NCI-H2171 (cell line): ENCODE measurements around the gene TBXA2R.

Experiments
- DNase-seq: peaks from one replicate; lab custom pipeline; 2025; lab: John Stamatoyannopoulos, UW

Gene TBXA2R

DNA sequence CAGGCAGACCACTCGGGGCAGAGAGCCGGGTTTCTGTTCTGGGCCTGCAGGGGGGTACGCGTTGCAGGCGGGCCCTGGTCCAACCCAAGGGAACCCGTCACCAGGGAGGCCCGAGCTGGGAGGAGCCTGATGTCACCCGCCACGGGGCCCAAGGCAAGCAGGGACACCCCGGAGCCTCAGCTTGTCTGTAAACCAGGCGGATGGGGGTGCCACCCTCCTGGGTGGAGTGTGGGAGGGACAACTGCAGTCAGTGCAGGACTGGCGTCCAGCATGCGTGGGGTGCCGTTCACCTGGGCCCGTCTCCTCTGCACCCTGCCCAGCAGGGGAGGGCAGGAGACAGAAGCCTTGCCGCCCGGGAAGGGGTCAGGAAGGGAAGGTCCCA is 12.9 kb upstream of the TBXA2R start:
- DNase-seq, result no peak

DNA sequence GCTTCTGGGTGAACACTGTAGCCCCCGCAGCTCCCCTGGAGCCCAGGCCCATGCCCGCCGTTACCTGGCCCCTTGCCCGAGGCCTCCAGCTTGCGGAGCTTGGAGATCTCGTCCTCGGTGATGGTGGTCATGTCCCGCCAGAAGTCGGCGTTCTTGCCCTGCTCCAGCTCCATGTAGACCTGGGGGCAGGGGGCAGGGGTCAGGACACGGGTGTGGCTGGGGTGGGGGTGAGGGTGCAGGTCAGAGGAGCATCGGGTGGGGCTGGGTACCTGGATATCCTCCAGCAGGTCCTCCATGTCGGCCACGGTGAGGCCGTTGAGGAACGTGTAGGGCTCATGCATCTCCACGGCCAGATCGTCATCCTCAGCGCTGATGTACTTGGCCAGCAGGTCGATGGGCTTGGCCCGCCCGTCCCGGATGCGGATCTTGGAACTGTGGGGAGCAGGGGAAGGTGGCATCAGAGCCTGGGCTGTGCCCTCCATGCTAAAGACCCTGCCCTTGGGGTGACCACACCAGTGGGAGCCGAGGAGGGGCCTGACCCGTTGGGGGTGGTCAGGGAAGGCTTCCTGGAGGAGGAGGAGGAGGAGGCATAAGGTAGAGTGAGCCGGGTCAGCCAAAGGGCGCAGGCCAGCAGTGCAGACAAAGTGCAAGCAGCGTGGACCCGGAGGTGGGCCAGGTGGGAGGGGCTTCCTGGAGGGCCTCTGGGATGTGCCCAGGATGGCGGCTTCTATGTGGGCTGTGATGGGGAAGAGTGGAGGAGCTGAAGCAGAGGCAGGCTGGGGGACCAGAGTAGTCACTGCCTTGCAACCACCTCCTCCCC is 12.3 kb upstream of the TBXA2R start:
- no peak for DNase-seq

DNA sequence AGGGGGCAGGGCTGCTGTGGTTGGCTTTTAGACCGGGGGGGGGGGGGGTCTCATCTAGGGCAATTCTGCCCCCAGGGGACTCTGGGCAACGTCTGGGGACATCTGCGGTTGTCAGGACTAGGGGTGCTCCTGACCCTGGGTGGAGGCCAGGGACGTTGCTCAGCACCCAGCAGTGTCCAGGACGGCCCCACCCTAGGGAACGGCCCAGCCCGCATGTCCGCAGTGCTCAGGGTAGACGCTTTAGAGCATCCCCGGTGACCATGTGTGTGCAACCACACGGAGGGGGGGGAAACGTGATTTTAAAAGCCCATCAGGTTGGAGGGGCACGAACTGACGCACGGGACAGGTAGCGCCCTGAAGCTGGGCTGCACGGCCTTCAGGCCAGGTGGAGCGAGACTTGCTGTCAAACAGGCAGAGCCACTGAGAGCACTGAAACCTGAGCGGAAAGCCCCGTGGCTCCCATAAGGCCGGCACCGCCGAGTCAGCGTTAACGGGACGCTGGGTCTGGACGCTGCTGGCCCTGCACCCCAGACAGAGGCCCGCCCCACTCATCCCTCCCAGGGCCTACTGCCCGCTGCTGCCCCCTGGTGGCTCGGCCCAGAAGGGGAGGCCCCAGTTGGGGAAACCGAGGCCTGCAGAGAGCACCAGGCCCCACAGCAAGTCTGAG is 11.6 kb upstream of the TBXA2R start:
- no peak for DNase-seq

DNA sequence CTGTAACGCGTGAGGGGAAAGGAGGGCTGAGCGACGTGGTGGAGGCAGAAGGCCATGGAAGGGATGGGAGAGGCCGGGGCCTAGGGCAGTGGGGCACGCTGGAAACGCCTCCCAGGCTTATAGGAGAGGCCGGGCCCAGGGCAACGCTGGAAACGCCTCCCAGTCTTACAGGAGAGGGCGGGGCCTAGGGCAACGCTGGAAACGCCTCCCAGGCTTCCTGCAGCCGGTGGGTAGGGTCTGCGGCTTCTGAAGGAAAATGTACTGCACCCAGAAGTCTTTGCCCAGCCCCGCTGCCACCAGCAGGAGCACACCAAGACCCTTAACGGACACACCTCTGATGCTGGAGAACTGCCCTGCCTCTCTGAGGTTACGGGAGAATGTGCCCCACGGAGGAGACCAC is 10.8 kb upstream of the TBXA2R start:
- DNase-seq, result no peak

DNA sequence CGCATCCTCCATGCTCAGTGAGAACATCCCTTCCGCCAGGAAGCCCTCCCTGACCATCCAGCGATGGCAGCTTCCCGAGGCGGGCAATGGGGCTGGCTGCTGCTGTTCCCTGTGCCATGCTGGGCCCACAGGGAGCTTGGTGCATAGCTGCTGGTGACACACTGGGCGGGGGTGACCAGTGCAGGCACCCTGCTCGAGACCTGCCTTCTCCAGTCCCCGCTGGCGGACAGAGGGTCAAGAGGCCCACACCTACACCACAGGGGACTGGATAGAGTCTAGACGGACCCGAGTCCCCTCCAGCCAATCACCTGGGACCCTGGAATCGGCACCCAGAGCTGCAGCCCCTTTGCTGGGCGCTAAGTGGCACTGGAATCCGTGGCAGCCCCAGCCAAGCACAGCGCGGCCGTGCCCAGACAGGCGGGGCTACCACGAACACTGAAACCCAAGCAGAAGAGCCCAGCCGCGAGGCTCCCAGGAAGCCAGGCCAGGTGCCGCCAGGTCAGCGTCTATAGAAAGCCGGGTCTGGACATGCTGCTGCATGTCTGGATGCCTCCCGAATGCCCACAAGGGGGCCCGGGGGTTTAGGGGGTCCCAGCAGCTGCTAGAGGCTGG is 9.0 kb upstream of the TBXA2R start:
- DNase-seq, result no peak

DNA sequence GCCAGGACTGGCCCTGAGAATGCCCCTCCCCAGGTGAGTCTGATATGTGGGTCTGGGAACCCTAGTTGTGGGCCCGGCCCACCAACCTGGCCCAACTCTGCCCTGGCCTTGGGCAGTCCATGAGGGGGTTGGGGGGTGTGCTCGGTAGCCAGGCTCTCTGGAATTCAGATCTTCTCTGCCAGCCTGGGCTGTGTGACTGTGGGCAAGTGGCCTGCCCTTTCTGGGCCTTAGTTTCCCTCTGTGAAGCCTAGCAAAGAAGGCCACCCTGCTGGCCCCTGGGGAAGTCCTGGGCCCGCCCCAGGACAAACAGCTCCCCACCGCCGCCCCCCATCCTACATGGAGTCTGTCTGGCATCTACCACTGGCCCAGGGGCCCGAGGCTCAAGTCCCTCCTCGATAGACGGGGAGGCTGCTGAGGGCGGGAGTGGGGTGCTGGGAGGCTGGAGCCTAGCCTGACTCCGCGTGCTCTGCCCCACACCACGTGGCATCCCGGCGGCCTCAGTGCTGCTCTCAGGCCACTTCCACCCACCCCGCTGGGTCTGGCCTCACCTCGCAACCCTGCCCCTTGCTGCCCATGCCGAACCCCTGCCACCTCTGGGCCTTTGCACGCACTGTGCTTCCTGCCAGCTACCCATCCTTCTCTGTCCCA is 8.3 kb upstream of the TBXA2R start:
- DNase-seq, result no peak

DNA sequence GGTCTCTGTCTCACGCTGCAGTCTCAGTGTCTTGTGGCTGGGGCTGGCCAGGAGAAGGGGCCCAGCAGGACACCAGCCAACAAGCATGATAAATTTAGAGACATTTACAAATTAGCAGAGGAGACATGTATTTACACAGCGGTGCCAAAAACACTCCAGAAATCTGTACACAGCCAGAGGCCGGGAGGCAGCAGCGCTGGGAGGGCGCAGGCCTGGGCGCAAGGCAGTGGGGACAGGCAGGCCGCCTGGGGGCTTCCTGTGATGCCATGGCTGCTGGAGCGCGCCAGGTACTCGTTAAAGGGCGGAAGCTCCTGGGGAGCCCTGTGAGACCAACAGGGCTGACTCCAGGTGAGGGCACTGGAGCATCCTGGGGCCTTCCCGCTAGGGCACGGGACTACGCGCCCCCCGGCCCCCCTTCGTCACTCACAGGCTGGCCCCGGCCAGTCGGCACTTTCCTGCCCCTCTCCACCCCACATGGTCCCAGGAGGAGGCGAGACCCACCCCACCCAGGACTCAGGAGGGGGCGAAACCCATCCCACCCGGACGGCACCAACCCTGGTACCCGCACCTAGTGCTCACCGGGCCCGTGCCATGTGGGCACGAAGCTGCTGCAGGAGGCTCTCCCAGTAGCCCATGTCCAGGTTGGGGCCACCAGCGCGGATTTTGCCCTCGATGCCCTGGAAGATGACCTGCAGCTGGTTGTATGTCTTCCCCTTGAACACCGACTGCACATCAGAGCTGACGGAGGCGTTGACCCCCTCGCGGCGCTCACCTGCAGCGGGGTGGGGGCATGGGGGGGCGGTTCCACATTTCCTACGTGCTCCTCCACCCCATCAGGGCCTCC is 7.4 kb upstream of the TBXA2R start:
- no peak for DNase-seq

DNA sequence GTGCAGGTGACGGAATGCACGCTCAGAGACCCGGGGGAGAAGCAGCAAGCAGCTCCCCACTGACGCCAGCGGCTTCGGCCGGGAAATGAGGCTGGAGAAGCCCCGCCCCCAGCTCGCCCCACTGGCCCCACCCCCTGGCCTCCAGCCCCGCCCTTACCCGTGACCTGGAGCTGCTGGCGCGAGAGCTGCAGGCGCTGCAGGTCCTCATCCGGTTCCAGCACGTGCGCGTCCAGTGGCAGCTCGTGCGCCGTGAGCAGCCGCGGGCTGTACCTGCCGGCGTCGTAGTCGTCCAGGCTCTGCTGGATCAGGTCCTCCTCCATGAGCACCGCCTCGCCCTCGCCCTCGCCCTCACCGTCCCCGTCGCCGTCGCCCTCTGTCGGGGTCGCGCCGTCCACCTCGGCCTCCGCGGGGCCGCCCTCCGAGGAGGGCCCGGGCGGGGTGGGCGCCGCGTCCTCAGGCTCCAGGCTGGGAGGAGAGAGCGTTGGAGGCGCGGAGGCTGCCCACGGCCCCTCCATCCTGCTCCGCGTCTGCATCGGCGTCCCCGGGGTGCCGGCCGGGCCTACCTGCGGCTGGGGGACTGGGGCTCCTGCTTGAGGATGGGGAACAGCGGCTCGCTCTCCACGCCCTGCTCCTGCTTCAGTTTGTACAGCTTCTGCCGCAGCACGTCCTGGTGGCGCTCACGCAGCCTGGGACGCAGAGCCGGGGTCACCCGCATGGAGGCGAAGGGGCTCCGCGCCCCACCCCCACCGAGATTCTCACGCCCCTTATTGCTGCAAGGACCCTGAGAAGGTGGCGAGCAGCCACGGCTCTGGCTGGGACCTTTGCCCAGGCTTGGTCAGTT is 6.4 kb upstream of the TBXA2R start:
- no peak for DNase-seq

DNA sequence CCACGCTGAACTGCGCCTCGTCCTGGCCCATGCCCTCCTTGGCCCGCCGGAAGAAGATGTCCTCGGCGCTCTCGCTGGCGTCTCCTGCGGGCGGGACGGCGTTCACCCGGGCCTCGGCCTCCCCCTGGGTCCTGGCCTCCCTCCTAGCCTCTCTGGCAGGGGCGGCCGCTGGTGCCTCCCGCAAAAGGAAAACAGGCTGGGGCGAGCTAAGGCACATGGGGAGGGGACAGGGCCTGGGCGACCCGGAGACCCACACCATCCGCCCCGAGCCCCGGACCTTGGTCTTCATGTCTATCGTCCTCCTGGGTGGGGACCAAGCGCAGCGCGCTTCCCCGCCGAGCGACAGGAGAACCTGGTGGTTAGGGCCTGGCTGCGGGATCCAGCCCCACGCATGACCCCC is 5.7 kb upstream of the TBXA2R start:
- no peak for DNase-seq

DNA sequence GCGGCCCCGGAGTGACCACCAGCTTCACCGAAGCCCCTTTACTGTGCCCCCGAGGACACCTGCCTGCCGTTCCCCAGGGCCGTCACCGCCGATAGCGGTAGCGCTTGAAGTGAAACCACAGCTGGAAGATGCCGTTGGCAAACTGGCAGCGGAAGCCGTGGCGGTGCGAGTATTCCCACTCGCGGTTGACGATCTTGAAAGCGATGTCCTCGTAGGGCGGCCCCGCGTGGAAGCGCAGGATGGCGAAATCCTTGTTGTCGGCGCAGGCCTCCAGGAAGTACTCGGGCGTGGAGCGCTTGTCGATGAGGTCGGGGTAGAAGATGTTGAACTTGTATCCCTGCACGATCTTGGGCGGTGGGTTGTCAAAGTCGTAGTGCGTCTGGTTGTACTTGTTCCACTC is 5.2 kb upstream of the TBXA2R start:
- DNase-seq, result no peak

DNA sequence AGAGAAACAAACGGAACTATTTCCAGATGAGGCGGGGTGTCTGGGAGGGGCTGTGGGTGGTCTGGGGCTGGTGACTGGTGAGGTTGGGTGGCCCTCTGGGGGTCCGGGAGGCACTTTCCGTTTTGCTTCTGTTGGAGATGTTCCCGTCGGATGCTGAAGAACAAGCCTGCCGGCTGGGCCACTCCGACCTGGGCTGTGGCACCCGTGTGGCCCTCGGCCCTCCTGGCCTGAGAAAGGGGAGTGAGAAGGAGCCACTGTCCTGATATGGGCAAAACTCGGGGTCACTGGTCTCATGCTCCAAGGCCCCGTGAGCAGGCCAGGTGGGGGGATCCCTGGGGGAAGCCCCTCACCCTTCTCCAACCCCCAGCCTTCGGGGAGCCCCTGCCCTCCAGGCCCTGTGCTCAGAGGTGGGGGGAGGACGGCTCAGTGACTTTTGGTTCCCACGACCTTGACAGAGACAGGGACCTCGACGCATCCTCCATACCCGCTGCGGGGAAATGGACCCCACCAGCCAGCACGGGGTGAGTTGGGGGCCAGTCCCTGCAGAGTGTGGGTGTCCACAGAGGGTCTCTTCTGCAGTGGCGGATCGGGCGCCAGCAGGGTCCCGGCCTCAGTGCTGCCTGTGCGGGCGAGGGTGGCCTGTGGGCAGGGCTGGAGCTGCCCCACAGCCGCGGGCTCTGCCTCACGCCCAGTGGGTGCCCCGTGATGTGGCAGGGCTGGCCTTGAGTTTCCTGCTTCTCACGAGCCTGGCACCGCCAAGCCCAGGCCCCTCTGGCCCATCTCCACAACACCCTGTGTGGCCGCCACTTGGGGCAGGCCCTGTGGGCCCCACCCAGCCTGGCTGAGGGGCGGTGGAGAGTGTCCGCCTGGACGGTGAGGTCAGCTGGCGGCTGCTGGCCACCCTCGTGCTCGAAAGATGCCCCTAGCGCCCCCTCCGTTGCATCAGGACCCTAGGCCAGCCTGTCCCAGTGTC is 4.4 kb upstream of the TBXA2R start:
- no peak for DNase-seq

DNA sequence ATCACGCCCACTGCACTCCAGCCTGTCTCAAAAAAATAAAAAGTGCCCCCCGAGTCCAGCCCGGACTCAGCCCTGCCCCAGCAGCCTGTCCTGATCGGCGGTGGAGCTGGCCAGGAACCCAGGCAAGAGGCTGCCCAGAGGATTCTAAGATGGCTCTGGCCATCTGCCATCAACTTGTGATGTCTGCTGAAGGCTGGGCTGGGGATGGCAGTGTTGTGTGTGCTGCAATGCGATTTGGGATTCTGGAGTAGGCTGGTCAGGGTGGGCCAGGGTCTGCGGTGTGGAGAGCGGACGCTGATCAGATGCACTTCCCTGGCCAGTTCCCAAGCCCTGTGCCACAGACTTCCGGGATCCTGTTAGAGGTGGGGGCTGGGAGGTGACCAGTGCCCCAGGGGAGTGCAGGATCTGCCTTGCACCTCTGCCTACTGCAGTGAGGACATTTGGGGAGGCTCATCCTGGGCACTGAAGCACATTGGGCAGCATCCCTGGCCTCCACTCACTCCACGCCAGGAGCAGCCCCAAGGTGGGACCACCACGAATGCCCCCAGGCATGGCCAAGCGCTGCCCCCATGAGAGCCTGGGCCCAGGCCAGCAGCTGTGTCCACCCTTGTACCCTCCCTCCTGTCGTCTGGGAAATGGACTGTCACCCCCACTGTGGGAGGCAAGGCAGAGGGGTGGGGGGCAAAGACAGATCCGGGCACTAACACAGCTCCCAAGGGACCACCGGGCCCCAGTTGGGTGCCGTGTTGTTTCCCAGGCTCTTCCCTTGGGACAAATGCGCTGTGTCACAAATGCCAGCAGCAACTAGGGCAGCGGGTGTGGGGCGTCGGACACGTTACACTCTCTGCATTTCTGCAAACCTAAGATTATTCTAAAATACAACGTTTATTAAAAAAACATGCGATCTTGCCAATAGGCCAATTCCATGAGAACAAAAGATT is 3.4 kb upstream of the TBXA2R start:
- no peak for DNase-seq

DNA sequence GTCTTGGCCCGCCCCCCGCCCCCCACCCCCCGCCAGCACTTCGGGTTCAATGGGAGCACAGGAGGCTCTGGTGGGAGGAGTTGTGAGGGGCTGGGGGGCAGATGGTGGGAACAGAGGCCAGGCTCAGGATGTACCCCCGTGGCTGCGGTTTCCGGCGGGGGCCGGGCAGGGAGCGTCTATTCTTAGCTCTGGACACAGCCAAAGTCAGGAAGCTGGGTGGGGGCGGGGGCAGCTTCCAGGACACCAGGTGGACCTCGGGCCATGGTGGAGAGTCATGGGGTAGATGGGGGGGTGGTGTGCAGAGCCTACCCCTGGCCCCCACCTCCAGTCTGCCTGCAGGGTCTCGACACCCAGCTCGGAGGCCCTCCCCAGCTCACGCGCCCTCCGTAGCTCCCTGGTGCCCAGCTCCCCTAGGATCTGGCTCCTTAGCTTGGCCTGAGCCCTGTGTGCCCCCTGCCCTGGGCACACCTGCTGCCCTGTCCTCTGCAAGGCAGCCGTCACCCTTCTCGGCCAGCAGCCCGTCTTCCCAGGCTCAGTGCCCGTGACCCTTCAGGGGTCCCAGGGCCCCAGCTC is 2.2 kb upstream of the TBXA2R start:
- no peak for DNase-seq

DNA sequence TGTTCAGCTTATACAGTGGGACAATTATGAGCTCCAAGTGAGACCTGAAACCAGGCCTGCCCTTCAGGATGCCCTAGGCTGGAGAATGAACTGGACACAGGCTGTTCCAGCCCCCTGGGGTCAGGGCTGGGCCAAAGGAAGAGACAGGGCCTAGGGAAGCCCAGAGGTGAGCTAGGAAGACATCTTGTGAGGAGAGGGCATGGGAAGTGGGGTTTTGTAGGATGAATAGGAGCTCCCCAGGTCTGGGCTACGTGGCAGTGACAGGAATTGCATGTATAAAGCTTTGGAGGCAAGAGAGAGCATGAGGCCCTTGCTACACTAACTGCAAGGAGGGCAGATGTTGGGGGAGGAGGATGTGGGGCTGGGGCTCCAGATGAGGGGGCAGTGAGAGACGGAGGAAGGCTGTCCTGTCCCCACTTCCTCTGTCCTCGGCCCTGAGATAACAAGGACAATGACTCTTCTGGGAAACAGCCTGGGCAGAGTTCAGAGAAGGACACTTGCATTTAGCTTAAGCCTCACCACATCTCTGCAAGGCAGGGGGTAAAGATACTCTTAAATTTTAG is 1.5 kb upstream of the TBXA2R start:
- DNase-seq, result no peak

DNA sequence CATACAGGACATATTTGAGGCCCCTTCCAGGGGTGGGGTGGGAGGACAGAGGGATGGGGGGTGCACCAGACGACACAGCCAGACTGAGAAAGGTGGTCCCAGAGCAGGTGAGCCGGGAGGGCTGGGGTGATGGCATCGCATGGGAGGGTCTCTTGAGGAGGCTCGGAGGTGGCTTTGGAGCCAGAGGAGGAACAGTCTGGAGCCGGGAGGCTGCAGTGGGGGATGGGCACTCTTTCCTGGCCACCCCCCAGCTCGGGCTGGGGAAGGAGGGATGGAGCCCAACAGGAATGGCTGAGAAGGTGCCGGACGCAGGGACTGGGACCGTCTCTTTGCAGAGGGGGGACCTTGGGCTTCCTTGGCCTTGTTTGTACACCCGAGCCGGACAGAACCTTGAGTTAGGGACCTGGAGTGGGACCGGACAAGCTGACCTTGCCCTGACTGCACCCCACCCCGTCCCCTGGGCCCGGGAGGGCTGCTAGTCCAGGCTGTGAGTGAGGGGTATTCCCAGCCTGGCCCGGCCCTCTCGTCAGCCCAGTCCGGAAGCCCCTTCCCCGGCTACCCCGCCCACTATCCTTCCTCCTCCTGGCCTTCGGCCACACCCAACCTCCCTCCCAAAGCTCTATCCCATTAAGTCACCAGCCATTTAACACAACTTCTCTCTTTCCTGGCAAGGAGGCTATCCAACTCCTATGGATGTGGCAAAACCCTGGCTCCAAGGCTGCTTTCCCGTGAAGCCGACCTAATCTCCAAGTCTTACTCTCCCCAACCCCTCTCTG is 816 bp upstream of the TBXA2R start:
- no peak for DNase-seq

DNA sequence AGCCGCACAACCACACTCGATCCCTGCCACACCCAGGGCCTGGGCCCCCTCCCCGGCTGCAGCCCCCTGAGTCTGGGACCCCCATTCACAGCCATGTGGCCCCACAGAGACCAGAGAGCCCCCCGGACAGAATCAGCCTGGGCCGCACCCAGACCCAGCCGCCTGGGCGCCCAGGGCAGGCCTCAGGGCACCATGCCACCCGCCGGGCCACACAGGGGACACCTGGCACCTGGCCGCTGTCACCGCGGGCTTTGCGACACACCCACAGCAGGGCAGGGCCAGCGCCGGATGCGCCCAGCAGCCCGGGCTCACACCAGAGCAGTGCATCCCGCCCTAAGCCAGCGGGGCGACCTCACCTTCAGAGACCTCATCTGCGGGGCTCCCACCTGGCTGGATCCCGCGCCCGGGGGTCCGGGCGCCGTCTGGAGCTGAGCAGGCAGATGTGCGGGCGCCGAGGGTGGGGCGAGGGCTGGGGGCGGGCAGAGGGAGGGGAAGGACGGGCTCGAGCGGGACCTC is 443 bp downstream of the TBXA2R start:
- DNase-seq, result no peak

DNA sequence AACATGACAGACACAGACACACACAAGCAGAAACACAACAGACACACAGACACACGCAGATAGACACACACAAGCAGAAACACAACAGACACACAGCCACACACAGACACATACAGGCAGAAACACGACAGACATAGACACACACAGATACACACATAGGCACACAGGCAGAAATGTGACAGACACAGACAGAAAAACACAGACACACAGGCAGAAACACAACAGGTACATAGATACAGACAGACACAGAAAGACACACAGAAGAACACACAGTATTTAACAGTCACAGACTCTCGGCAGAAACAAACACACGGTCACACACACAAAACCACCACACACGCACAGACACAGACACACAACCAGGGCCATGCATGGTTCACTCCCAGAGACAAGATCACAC is 905 bp downstream of the TBXA2R start:
- DNase-seq, result no peak
